H9 (cell line): Measurements from ENCODE around the gene RNF146. TPM values are rescaled to one million over a fixed set of nuclear protein-coding genes. Genes with fewer than 3 reads are reported as not detected.

ENCODE experiments used
- DNase-seq: peaks from one replicate; pipeline ENCODE4 v3.0.0-alpha.2; 2017
- H2AFZ ChIP-seq: one replicate; pipeline ENCODE4 v1.6.1; 2013; ENCODE audit warnings: mild to moderate bottlenecking, low read length, control low read depth, moderate library complexity
- H2AK5ac ChIP-seq: 2 replicates; pipeline ENCODE4 v1.6.1; 2013; ENCODE audit warnings: low read length, control low read depth, mixed read lengths; ENCODE audit not compliant: insufficient read length
- H2BK120ac ChIP-seq: one replicate; pipeline ENCODE4 v1.6.1; 2013; ENCODE audit warnings: low read depth, mild to moderate bottlenecking, low read length, control low read depth, inconsistent platforms; ENCODE audit not compliant: poor library complexity, severe bottlenecking
- H2BK12ac ChIP-seq: 2 replicates; pipeline ENCODE4 v1.6.1; 2013; ENCODE audit warnings: low read length, control low read depth, mixed read lengths, low read depth; ENCODE audit not compliant: insufficient read length
- H2BK15ac ChIP-seq: 2 replicates; pipeline ENCODE4 v1.6.1; 2013; ENCODE audit warnings: low read depth, low read length, control low read depth
- H2BK20ac ChIP-seq: one replicate; pipeline ENCODE4 v1.6.1; 2013; ENCODE audit warnings: low read depth, mild to moderate bottlenecking, low read length, control low read depth, inconsistent platforms; ENCODE audit not compliant: poor library complexity, severe bottlenecking
- H2BK5ac ChIP-seq: 2 replicates; pipeline ENCODE4 v1.6.1; 2013; ENCODE audit warnings: low read length, control low read depth, mixed read lengths; ENCODE audit not compliant: insufficient read length
- H3K14ac ChIP-seq: 2 replicates; pipeline ENCODE4 v1.6.1; 2013; ENCODE audit warnings: low read length, control low read depth; ENCODE audit not compliant: insufficient read depth
- H3K18ac ChIP-seq: 2 replicates; pipeline ENCODE4 v1.6.1; 2013; ENCODE audit warnings: low read depth, mild to moderate bottlenecking, mixed read lengths, low read length, control low read depth; ENCODE audit not compliant: insufficient read length
- H3K23ac ChIP-seq: 2 replicates; pipeline ENCODE4 v1.6.1; 2013; ENCODE audit warnings: low read length, control low read depth, mixed read lengths, low read depth; ENCODE audit not compliant: insufficient read length
- H3K23me2 ChIP-seq: 2 replicates; pipeline ENCODE4 v1.6.1; 2013; ENCODE audit warnings: low read depth, mild to moderate bottlenecking, mixed read lengths, low read length, control low read depth; ENCODE audit not compliant: insufficient read length, poor library complexity, severe bottlenecking
- H3K27ac ChIP-seq: 2 replicates; pipeline ENCODE4 v1.5.1; 2013; ENCODE audit warnings: low read length, control low read depth, mixed read lengths, low read depth; ENCODE audit not compliant: insufficient read length
- H3K27me3 ChIP-seq: 2 replicates; pipeline ENCODE4 v1.6.1; 2013; ENCODE audit warnings: low read length, control low read depth, inconsistent platforms; ENCODE audit not compliant: insufficient read depth
- H3K4ac ChIP-seq: 2 replicates; pipeline ENCODE4 v1.6.1; 2013; ENCODE audit warnings: low read depth, mild to moderate bottlenecking, control low read depth, inconsistent platforms, low read length, moderate library complexity
- H3K4me1 ChIP-seq: 2 replicates; pipeline ENCODE4 v1.6.1; 2013; ENCODE audit warnings: low read length, control low read depth, inconsistent platforms; ENCODE audit not compliant: insufficient read depth
- H3K4me2 ChIP-seq: 2 replicates; pipeline ENCODE4 v1.6.1; 2013; ENCODE audit warnings: low read length, control low read depth, mixed read lengths; ENCODE audit not compliant: insufficient read length, insufficient read depth
- H3K56ac ChIP-seq: 2 replicates; pipeline ENCODE4 v1.6.1; 2013; ENCODE audit warnings: low read depth, mild to moderate bottlenecking, mixed read lengths, low read length, control low read depth; ENCODE audit not compliant: insufficient read length
- H3K79me1 ChIP-seq: 2 replicates; pipeline ENCODE4 v1.6.1; 2013; ENCODE audit warnings: low read depth, mild to moderate bottlenecking, moderate library complexity, low read length, control low read depth, inconsistent platforms; ENCODE audit not compliant: insufficient read depth, poor library complexity, severe bottlenecking
- H3K79me2 ChIP-seq: 2 replicates; pipeline ENCODE4 v1.6.1; 2013; ENCODE audit warnings: low read length, control low read depth, inconsistent platforms; ENCODE audit not compliant: insufficient read depth
- H3K9ac ChIP-seq: 2 replicates; pipeline ENCODE4 v1.6.1; 2013; ENCODE audit warnings: low read length, control low read depth, mixed read lengths; ENCODE audit not compliant: insufficient read length; ENCODE audit errors: extremely low read depth
- H3K9me3 ChIP-seq: one replicate; pipeline ENCODE4 v1.6.1; 2013; ENCODE audit warnings: low read depth, low read length, inconsistent platforms; ENCODE audit not compliant: control insufficient read depth
- H3T11ph ChIP-seq: one replicate; pipeline ENCODE4 v1.6.1; 2013; ENCODE audit warnings: mild to moderate bottlenecking, low read length, control low read depth, inconsistent platforms
- H4K20me1 ChIP-seq: one replicate; pipeline ENCODE4 v1.6.1; 2013; ENCODE audit not compliant: control insufficient read depth, insufficient read length, insufficient read depth
- H4K5ac ChIP-seq: 2 replicates; pipeline ENCODE4 v1.6.1; 2013; ENCODE audit warnings: low read depth, mild to moderate bottlenecking, mixed read lengths, low read length, control low read depth; ENCODE audit not compliant: insufficient read length
- H4K8ac ChIP-seq: replicated peaks from 2 replicates; pipeline ENCODE4 v1.6.1; 2013; ENCODE audit warnings: low read length, control low read depth, mixed read lengths, low read depth; ENCODE audit not compliant: insufficient read length
- H4K91ac ChIP-seq: 2 replicates; pipeline ENCODE4 v1.6.1; 2013; ENCODE audit warnings: low read depth, mild to moderate bottlenecking, moderate library complexity, mixed read lengths, low read length, control low read depth; ENCODE audit not compliant: insufficient read length
- H3K27ac Mint-ChIP-seq, 3 experiments: 2 replicates in 2 of 3; 3 replicates in 1 of 3; pipeline ENCODE4 v1.8.0; 2020 to 2021; ENCODE audit warnings: mixed read lengths in 3 of 3, mild to moderate bottlenecking in 1 of 3, moderate library complexity in 1 of 3
- H3K27me3 Mint-ChIP-seq: 2 replicates; pipeline ENCODE4 v1.8.0; 2021; ENCODE audit warnings: low read depth, mild to moderate bottlenecking, moderate library complexity, mixed read lengths
- H3K36me3 Mint-ChIP-seq, 3 experiments: 2 replicates in 2 of 3; 3 replicates in 1 of 3; pipeline ENCODE4 v1.8.0; 2020 to 2021; ENCODE audit warnings: low read depth in 3 of 3, mixed read lengths in 3 of 3; ENCODE audit not compliant: insufficient read depth in 1 of 3
- H3K4me1 Mint-ChIP-seq, 2 experiments: 2 replicates each; pipeline ENCODE4 v1.8.0; 2020; ENCODE audit warnings: mixed read lengths in 2 of 2
- H3K4me3 Mint-ChIP-seq, 2 experiments: 2 replicates in 1 of 2; 3 replicates in 1 of 2; pipeline ENCODE4 v1.8.0; 2020 to 2021; ENCODE audit warnings: mild to moderate bottlenecking in 2 of 2, mixed read lengths in 2 of 2, moderate library complexity in 1 of 2
- H3K9me3 Mint-ChIP-seq, 2 experiments: 2 replicates in 1 of 2; 3 replicates in 1 of 2; pipeline ENCODE4 v1.8.0; 2020; ENCODE audit warnings: mild to moderate bottlenecking in 2 of 2, mixed read lengths in 2 of 2, moderate library complexity in 1 of 2
- CTCF ChIP-seq: fragments of 200-600 bp; sonication (generic); conservative IDR thresholded peaks from 3 replicates; pipeline ENCODE4 v1.8.0; 2021; ENCODE audit warnings: antibody characterized with exemption, mild to moderate bottlenecking
- WGBS: extraction: QIAGEN DNeasy Blood & Tissue Kit; methylation state at CpG from one replicate; pipeline ENCODE4 v1.1.7; 2013; ENCODE audit warnings: missing lambda C conversion rate, low lambda C conversion rate, mixed read lengths; ENCODE audit not compliant: insufficient read length; ENCODE audit errors: extremely low coverage; 5-methylcytosine and 5-hydroxymethylcytosine counted together
- total RNA-seq: library from RNA; stranded (reverse); gene quantifications from 2 replicates; pipeline ENCODE4 v1.2.1, GENCODE V29; 2021

RNF146 gene
- total RNA-seq, 1 experiment from 2014 or later = 20.4 TPM

GRCh38 chr6:127291495-127291894, 24.8 kb downstream of the RNF146 start:
- Histone ChIP-seq H3K9ac (no peak overlapping the region), H2AFZ (no peak overlapping the region), H2BK120ac (no peak overlapping the region), H2AK5ac (no peak overlapping the region), H3K4me2 (no peak overlapping the region), H4K5ac (no peak overlapping the region), H2BK20ac (no peak overlapping the region), H3K27me3 (no peaks in the 10 kb centered on the region), H3K18ac (no peak overlapping the region), H2BK12ac (no peak overlapping the region), H4K20me1 (no peaks in the 10 kb centered on the region), H3K27ac (no peak overlapping the region), H3K9me3 (no peaks in the 10 kb centered on the region), H4K91ac (no peak overlapping the region), H3K23me2 (no peaks in the 10 kb centered on the region), H3K23ac (no peak overlapping the region), H3K79me1 (no peaks in the 10 kb centered on the region), H3K14ac (no peak overlapping the region), H2BK15ac (no peak overlapping the region), H3K79me2 (no peaks in the 10 kb centered on the region), H2BK5ac (no peak overlapping the region), H3K56ac (no peak overlapping the region), H3K4ac (no peak overlapping the region), H4K8ac (no peak overlapping the region), H3T11ph (no peak overlapping the region), H3K4me1 (peaks cover 1% of the 10 kb centered on the region; the same call in 1 of the 2 replicates)
- WGBS = no CpG with 5 or more reads among the region's 5 CpGs
- Mint-ChIP-seq H3K4me3 (no peak overlapping the region), H3K27me3 (no peaks in the 10 kb centered on the region), H3K27ac (peak overlapping the region in 1 of 3 experiments; percentile 90; a peak in 2 of 7 replicates), H3K4me1 (peaks cover 16 to 19% of the 10 kb centered on the region in 2 experiments), H3K9me3 (no peaks in the 10 kb centered on the region), H3K36me3 (peaks cover 19 to 35% (median 19%) of the 10 kb centered on the region in 3 experiments)
- no peak for DNase-seq
- TF ChIP-seq CTCF = no peak
